Left ventricle myocardium inferior (tissue), 1 donor: Measurements from ENCODE around the gene DCLK2. TPM values are rescaled to one million over a fixed set of nuclear protein-coding genes. Genes with fewer than 3 reads are reported as not detected.

Source experiments
- DNase-seq: peaks from one replicate; pipeline ENCODE4 v3.0.0-alpha.2; 2020
- H3K27ac ChIP-seq: fragments of 200-600 bp; replicated peaks from 2 replicates; pipeline ENCODE4 v1.8.0; 2021
- H3K27me3 ChIP-seq: fragments of 200-600 bp; 2 replicates; pipeline ENCODE4 v1.8.0; 2021; ENCODE audit warnings: low read depth
- H3K36me3 ChIP-seq: fragments of 200-600 bp; 2 replicates; pipeline ENCODE4 v1.8.0; 2021
- H3K4me1 ChIP-seq: fragments of 200-600 bp; 2 replicates; pipeline ENCODE4 v1.8.0; 2021
- H3K4me3 ChIP-seq: fragments of 200-600 bp; 2 replicates; pipeline ENCODE4 v1.8.0; 2021; ENCODE audit warnings: mild to moderate bottlenecking, moderate library complexity
- H3K9me3 ChIP-seq: fragments of 200-600 bp; replicated peaks from 2 replicates; pipeline ENCODE4 v1.8.0; 2021
- CTCF ChIP-seq: fragments of 200-600 bp; IDR thresholded peaks from 2 replicates; pipeline ENCODE4 v1.8.0; 2021; ENCODE audit warnings: antibody characterized with exemption, mild to moderate bottlenecking, borderline replicate concordance
- intact Hi-C: fragments of 100-400 bp; cut with micrococcal nuclease; formaldehyde crosslinking; loops from one replicate; pipeline ENCODE4 v1.11.0; 2022
- total RNA-seq: library from RNA; stranded (reverse); fragmentation: NEBNext Ultra II Directional; extraction: Animal tissue kit (Norgen Biotek cat#: 25700); gene quantifications from one replicate; pipeline ENCODE4 v1.2.1, GENCODE V29; 2021
- donor health status: DM: no; HTN: yes; CAD: no; lungs with severe emphysema.

DCLK2 gene
- total RNA-seq, 1 donor from 2014 or later = 21.9 TPM

- Histone ChIP-seq H3K4me1 (peaks cover 42% of the 10 kb centered on the region), H3K36me3 (peaks cover 5% of the 10 kb centered on the region)
- no peak for TF ChIP-seq CTCF
Observed at GRCh38 chr4:150123796-150124677, 45.8 kb downstream of the DCLK2 start.

GRCh38 chr4:150126201-150126863, 48.1 kb downstream of the DCLK2 start:
- Histone ChIP-seq H3K27me3 (no peaks in the 10 kb centered on the region), H3K4me3 (no peak overlapping the region), H3K4me1 (peaks cover 34% of the 10 kb centered on the region), H3K36me3 (peaks cover 5% of the 10 kb centered on the region), H3K9me3 (peaks cover 10% of the 10 kb centered on the region), H3K27ac (peak overlapping the region; percentile 42)
- DNase-seq = no peak
- intact Hi-C loops = no loop called here
- TF ChIP-seq CTCF = no peak

More at GRCh38 chr4:150123796-150124677, 45.8 kb downstream of the DCLK2 start:
- Histone ChIP-seq H3K9me3 (peaks cover 13% of the 10 kb centered on the region), H3K27ac (no peak overlapping the region), H3K27me3 (no peaks in the 10 kb centered on the region), H3K4me3 (no peak overlapping the region)
- intact Hi-C loops = no loop called here
- no peak for DNase-seq

DNA sequence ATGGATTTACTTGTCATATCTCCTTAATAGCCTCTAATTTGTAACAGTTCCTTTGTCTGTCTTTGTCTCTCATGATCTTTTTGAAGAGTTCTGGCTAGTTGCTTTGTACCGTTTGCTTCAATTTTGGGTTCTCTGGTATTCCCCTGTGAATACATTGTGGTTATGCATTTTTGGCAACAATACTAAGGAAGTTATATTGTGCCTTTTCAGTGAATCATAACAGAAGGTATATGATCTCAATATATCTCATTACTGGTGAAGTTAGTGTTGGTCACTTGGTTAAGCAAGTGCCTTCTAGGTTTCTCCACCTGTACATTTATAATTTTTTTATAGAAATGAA, 48.6 kb downstream of the DCLK2 start:
- peaks cover 34% of the 10 kb centered on the region for H3K4me1 ChIP-seq
- no peak for TF ChIP-seq CTCF
- peaks cover 5% of the 10 kb centered on the region for H3K9me3 ChIP-seq
- H3K4me3 ChIP-seq = no peak overlapping the region
- intact Hi-C loops = no loop called here
- no peaks in the 10 kb centered on the region for H3K27me3 ChIP-seq
- peaks cover 2% of the 10 kb centered on the region for H3K36me3 ChIP-seq
- DNase-seq = no peak
- H3K27ac ChIP-seq = no peak overlapping the region

DNA sequence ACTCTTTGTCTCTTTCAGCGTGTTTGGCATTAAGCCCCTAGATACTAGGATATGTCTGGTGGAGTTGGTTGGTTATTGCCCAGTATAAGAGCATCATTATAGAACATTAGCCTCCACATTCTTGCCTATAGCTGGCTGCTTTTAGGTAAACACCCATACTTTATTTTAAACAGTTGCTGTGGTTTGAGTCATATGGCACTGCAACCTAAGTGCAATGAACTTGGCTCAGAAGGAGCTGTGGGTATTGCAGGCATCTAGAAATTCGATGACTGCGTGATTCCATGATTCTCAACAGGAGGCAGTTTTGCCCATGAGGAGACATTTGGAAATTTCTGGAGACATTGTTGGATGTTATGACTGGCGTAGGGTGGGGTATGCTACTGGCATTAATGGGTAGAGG, 49.5 kb downstream of the DCLK2 start:
- H3K27ac ChIP-seq = no peak overlapping the region
- no peak for DNase-seq
- peaks cover 34% of the 10 kb centered on the region for H3K4me1 ChIP-seq
- no peaks in the 10 kb centered on the region for H3K27me3 ChIP-seq
- no peaks in the 10 kb centered on the region for H3K36me3 ChIP-seq
- H3K4me3 ChIP-seq = no peak overlapping the region
- TF ChIP-seq CTCF = no peak
- no peaks in the 10 kb centered on the region for H3K9me3 ChIP-seq
- intact Hi-C loops = no loop called here

DNA sequence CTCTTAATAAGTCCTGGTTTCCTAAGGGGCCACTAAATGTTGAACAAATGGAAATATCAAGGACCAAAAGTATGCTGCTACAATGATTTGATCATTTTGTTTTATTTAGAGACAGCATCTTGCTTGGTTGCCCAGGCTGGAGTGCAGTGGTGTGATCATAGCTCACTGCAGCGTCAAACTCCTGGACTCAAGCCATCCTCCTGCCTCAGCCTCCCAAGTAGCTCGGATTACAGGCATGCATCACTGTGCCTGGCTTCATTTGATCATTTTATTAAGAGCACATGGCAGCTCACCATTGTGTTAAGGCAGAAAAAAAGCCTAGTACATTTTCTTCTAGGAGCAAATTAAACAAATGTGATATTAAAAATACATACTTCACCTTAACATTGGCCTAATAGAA, 52.7 kb downstream of the DCLK2 start:
- intact Hi-C loops = no loop called here
- H3K4me1 ChIP-seq = peaks cover 26% of the 10 kb centered on the region
- H3K9me3 ChIP-seq = no peaks in the 10 kb centered on the region
- no peak overlapping the region for H3K27ac ChIP-seq
- H3K36me3 ChIP-seq = no peaks in the 10 kb centered on the region
- H3K4me3 ChIP-seq = no peak overlapping the region
- no peaks in the 10 kb centered on the region for H3K27me3 ChIP-seq
- no peak for TF ChIP-seq CTCF
- no peak for DNase-seq
